ENCODE measurements around the gene GPR107. TPM values are rescaled to one million over a fixed set of nuclear protein-coding genes. Genes with fewer than 3 reads are reported as not detected.

The GPR107 gene
- total RNA-seq, 4 donors from 2014 or later = 24.2 to 38.4 (median 30.4) TPM

DNA sequence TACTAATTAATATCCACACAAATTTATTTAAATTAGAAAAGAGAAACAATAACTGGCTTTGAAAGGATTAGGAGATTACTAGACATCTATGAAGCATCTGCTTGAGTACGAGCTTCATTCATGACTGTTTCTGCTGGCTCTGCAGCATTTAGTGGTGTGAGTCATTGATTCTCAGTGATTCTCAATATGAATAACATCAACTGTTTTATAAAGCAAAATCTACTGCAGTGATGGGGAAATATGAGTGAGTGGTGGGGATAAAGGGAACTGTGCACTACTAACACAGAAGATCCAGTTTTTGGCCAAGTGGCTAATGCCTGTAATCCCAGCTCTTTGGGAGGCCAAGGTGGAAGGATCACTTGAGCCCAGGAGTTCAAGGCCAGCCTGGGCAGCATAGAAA lies 19.1 kb upstream of the GPR107 start:
- no peaks in the 10 kb centered on the region for H3K27me3 ChIP-seq
- no peaks in the 10 kb centered on the region for H3K9me3 ChIP-seq
- 20 to 26% methylated on average over 1 of the region's 1 CpG for WGBS, 2 donors (ENCODE audit: low coverage in 1 of 2)
- H3K4me3 ChIP-seq = no peak overlapping the region
- peaks cover 9 to 98% (median 30%) of the 10 kb centered on the region in 3 donors for H3K4me1 ChIP-seq
- no peaks in the 10 kb centered on the region for H3K36me3 ChIP-seq
- H3K27ac ChIP-seq = peak overlapping the region in 3 of 4 donors; percentile 69 to 99 (median 97)
- no peak for ATAC-seq
- peak in 1 of 4 experiments; percentile 6 for TF ChIP-seq CTCF (IDR thresholded peaks at IDR 0.05)
- TF ChIP-seq POLR2AphosphoS5 (IDR thresholded peaks at IDR 0.05) = peak; percentile 40
- TF ChIP-seq EP300 (IDR thresholded peaks at IDR 0.05) = no peak

DNA sequence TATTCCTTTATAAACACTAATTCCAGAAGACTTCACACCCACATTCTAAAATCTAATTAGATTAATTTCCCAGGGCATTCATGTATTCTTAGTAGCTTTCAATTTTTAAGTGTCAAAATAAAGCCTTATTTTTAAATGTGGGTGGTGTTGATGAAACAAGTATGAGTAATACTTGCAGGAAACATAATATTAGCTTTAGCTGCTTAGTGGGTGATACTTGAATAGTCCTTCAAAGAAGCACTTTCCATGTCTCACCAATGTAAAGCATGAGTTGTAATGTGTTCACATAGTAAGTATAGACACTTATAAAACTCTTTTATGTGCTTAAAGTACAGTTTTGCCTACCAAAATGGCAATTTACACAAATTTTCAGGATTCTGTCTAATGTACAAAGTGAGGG lies 17.6 kb upstream of the GPR107 start:
- no peaks in the 10 kb centered on the region for H3K27me3 ChIP-seq
- TF ChIP-seq CTCF (IDR thresholded peaks at IDR 0.05) = no peak
- TF ChIP-seq POLR2AphosphoS5 (IDR thresholded peaks at IDR 0.05) = peak; percentile 69
- TF ChIP-seq EP300 (IDR thresholded peaks at IDR 0.05) = no peak
- H3K4me1 ChIP-seq = peaks cover 5 to 93% (median 19%) of the 10 kb centered on the region in 3 donors
- no peaks in the 10 kb centered on the region for H3K36me3 ChIP-seq
- no peaks in the 10 kb centered on the region for H3K9me3 ChIP-seq
- H3K4me3 ChIP-seq = no peak overlapping the region
- peak overlapping the region; percentile 27 to 99 (median 83) for H3K27ac ChIP-seq
- ATAC-seq = no peak

GRCh38 chr9:130039528-130040147 lies 14.1 kb upstream of the GPR107 start:
- peak; percentile 13 for TF ChIP-seq POLR2AphosphoS5 (IDR thresholded peaks at IDR 0.05)
- no peak for TF ChIP-seq POLR2A (IDR thresholded peaks at IDR 0.05)
- no peak for TF ChIP-seq EP300 (IDR thresholded peaks at IDR 0.05)
- TF ChIP-seq CTCF (IDR thresholded peaks at IDR 0.05) = peak in 2 of 4 experiments; percentile 29 to 33
- H3K4me1 ChIP-seq = peaks cover 3 to 72% (median 15%) of the 10 kb centered on the region in 3 donors
- no peaks in the 10 kb centered on the region for H3K9me3 ChIP-seq
- no peaks in the 10 kb centered on the region for H3K36me3 ChIP-seq
- 36 to 39% methylated on average over 3 to 6 of the region's 6 CpGs for WGBS, 2 donors (ENCODE audit: low coverage in 1 of 2)
- H3K4me3 ChIP-seq = peak overlapping the region; percentile 79 to 93
- no peaks in the 10 kb centered on the region for H3K27me3 ChIP-seq
- H3K27ac ChIP-seq = peak overlapping the region; percentile 80 to 99 (median 97)
- no peak for ATAC-seq

GRCh38 chr9:130040984-130041647 lies 12.6 kb upstream of the GPR107 start:
- no peaks in the 10 kb centered on the region for H3K27me3 ChIP-seq
- 21 to 33% methylated on average over 7 of the region's 7 CpGs for WGBS, 2 donors (ENCODE audit: low coverage in 1 of 2)
- peaks cover 3 to 71% (median 17%) of the 10 kb centered on the region in 3 donors for H3K4me1 ChIP-seq
- no peak for ATAC-seq
- H3K4me3 ChIP-seq = peak overlapping the region; percentile 79 to 93
- no peaks in the 10 kb centered on the region for H3K36me3 ChIP-seq
- peak overlapping the region; percentile 97 to 100 (median 98) for H3K27ac ChIP-seq
- TF ChIP-seq EP300 (IDR thresholded peaks at IDR 0.05) = no peak
- no peak for TF ChIP-seq POLR2AphosphoS5 (IDR thresholded peaks at IDR 0.05)
- TF ChIP-seq CTCF (IDR thresholded peaks at IDR 0.05) = no peak
- no peak for TF ChIP-seq POLR2A (IDR thresholded peaks at IDR 0.05)
- no peaks in the 10 kb centered on the region for H3K9me3 ChIP-seq
